Duodenal mucosa (tissue), 2 donors: Measurements from ENCODE around the gene IDNK.

ENCODE experiments used
- H3K27ac ChIP-seq: one replicate; pipeline ENCODE4 v1.7.0; 2013; ENCODE audit warnings: low read depth, low read length
- H3K27me3 ChIP-seq, 2 donors: one replicate each; pipeline ENCODE4 v1.7.0; 2013; ENCODE audit warnings: low read length in 2 of 2, control low read depth in 1 of 2; ENCODE audit not compliant: insufficient read depth in 2 of 2, control insufficient read depth in 1 of 2
- H3K36me3 ChIP-seq, 2 donors: one replicate each; pipeline ENCODE4 v1.7.0; 2013; ENCODE audit warnings: low read length in 2 of 2, control low read depth in 1 of 2; ENCODE audit not compliant: insufficient read depth in 2 of 2, control insufficient read depth in 1 of 2
- H3K4me1 ChIP-seq, 2 donors: one replicate each; pipeline ENCODE4 v1.7.0; 2013; ENCODE audit warnings: low read length in 2 of 2, control low read depth in 1 of 2; ENCODE audit not compliant: insufficient read depth in 2 of 2, control insufficient read depth in 1 of 2
- H3K4me3 ChIP-seq, 2 donors: one replicate each; pipeline ENCODE4 v1.7.0; 2013; ENCODE audit warnings: low read length in 2 of 2, low read depth in 1 of 2
- H3K9ac ChIP-seq, 2 donors: one replicate each; pipeline ENCODE4 v1.7.0; 2013; ENCODE audit warnings: low read length in 2 of 2, low read depth in 1 of 2
- H3K9me3 ChIP-seq, 2 donors: one replicate each; pipeline ENCODE4 v1.7.0; 2013; ENCODE audit warnings: low read length in 2 of 2, control low read depth in 1 of 2; ENCODE audit not compliant: control insufficient read depth in 1 of 2

IDNK gene

DNA sequence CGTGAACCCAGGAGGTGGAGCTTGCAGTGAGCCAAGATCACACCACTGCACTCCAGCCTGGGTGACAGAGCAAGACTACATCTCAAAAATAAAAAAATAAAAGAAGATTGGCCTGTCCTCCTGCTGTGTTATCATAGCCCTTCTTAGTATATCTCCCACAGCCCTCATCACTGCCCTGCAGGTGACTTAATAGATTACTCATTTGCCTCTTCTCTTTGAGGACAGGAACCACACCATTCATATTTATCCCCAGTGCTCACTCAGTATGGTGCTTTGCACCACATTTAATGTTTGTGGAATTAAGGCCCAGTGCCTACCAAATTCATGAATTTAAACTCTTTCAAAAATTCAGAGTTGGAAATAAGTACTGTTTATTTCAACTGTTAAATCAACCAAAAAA is 10.3 kb downstream of the IDNK start:
- Histone ChIP-seq H3K9me3 (no peaks in the 10 kb centered on the region), H3K4me3 (no peak overlapping the region), H3K27ac (no peak overlapping the region), H3K9ac (no peak overlapping the region), H3K27me3 (no peaks in the 10 kb centered on the region), H3K4me1 (peaks cover 19 to 27% of the 10 kb centered on the region in 2 donors), H3K36me3 (peaks cover 0 to 7% of the 10 kb centered on the region in 2 donors)

DNA sequence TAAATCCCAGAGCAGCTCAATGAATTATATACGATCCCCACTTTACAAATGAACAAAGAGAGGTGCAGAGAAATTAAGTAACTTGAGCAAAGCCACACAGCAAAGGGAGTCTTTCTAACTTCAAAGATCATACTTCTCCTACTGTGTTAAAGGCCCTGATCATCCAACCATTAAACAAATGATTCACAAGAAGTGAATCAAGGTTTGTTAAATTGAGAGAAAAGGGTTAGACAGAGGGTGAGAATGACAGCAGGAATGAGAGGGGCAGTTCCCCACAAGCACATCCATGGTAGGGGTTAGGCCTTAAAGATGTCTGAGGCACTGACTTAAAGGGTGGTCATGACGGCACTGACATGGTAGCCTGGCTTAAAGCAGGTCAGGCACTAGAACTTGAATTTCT is 10.7 kb downstream of the IDNK start:
- H3K4me3 ChIP-seq = no peak overlapping the region
- H3K9ac ChIP-seq = no peak overlapping the region
- H3K27me3 ChIP-seq = no peaks in the 10 kb centered on the region
- H3K27ac ChIP-seq = no peak overlapping the region
- H3K4me1 ChIP-seq = peaks cover 19 to 27% of the 10 kb centered on the region in 2 donors
- no peaks in the 10 kb centered on the region for H3K9me3 ChIP-seq
- peaks cover 0 to 7% of the 10 kb centered on the region in 2 donors for H3K36me3 ChIP-seq

DNA sequence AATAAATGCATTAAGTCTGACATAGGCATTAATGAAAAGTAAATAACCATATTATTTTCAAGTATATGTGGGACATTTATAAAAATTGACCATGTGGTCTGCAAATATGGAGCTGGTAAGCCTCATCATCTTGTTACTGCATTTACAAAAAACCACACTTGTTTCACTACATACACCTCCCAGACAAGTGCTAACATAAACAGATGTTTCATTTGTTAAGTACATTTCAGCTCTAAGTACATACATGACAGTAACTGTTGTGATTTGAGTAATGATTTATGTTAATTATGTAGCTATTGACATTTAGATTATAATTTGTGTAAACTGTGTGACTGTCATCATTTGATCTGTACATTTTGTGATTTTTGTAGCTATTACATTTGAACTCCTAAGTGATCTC is 13.9 kb downstream of the IDNK start:
- H3K27me3 ChIP-seq = no peaks in the 10 kb centered on the region
- no peak overlapping the region for H3K27ac ChIP-seq
- H3K9me3 ChIP-seq = no peaks in the 10 kb centered on the region
- H3K4me3 ChIP-seq = no peak overlapping the region
- no peaks in the 10 kb centered on the region for H3K36me3 ChIP-seq
- H3K9ac ChIP-seq = no peak overlapping the region
- peaks cover 5 to 9% of the 10 kb centered on the region in 2 donors for H3K4me1 ChIP-seq

DNA sequence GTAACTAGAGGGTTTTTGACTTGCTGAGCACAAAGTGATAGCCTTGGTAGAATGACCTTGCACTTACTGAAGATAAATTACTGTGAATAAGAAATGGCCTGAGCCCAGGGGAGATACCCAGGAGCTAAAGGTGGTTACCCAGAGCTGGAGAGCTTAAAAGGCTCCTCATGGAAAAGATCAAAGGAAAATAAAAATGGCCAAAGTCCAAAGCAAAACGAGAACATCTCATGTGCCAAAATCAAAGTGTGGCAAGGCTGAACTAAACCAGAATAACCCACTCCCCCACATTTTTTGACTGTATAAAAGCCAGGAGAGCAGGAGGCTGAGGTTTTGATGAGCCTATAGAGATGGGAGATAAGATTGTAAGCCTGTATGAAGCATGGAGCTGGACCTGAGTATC is 14.4 kb downstream of the IDNK start:
- no peaks in the 10 kb centered on the region for H3K27me3 ChIP-seq
- peaks cover 5 to 9% of the 10 kb centered on the region in 2 donors for H3K4me1 ChIP-seq
- H3K4me3 ChIP-seq = no peak overlapping the region
- H3K9me3 ChIP-seq = no peaks in the 10 kb centered on the region
- H3K27ac ChIP-seq = no peak overlapping the region
- no peaks in the 10 kb centered on the region for H3K36me3 ChIP-seq
- H3K9ac ChIP-seq = no peak overlapping the region

DNA sequence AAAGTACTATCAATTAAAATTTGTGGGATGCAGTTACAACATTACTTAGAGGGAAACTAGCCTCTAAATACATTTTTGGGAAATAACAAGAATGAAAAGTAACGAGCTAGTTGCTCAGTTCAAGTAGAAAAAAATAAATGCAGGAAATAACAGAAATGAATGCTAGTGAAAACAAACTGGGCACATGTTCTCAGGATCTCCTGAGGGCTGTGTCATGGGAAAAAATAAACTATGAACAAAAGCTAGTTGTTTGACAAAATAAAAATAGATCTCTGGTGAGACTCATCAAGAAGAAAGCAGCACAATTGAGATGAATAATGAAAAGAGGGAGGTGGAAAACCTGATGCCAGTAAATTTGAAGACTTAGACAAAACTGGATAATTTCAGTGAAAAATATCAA is 16.3 kb downstream of the IDNK start:
- H3K27ac ChIP-seq = no peak overlapping the region
- H3K4me3 ChIP-seq = no peak overlapping the region
- no peak overlapping the region for H3K9ac ChIP-seq
- peaks cover 5 to 9% of the 10 kb centered on the region in 2 donors for H3K4me1 ChIP-seq
- peaks cover 0 to 5% of the 10 kb centered on the region in 2 donors for H3K36me3 ChIP-seq
- H3K9me3 ChIP-seq = no peaks in the 10 kb centered on the region
- no peaks in the 10 kb centered on the region for H3K27me3 ChIP-seq

GRCh38 chr9:83642793-83643192 is 19.9 kb downstream of the IDNK start:
- peaks cover 0 to 6% of the 10 kb centered on the region in 2 donors for H3K4me1 ChIP-seq
- H3K36me3 ChIP-seq = peaks cover 0 to 5% of the 10 kb centered on the region in 2 donors
- H3K27me3 ChIP-seq = no peaks in the 10 kb centered on the region
- no peaks in the 10 kb centered on the region for H3K9me3 ChIP-seq
- no peak overlapping the region for H3K27ac ChIP-seq
- no peak overlapping the region for H3K4me3 ChIP-seq
- no peak overlapping the region for H3K9ac ChIP-seq

GRCh38 chr9:83646500-83647239 is 23.7 kb downstream of the IDNK start:
- no peak overlapping the region for H3K9ac ChIP-seq
- no peaks in the 10 kb centered on the region for H3K4me1 ChIP-seq
- no peak overlapping the region for H3K4me3 ChIP-seq
- H3K9me3 ChIP-seq = no peaks in the 10 kb centered on the region
- H3K36me3 ChIP-seq = peaks cover 12 to 17% of the 10 kb centered on the region in 2 donors
- no peak overlapping the region for H3K27ac ChIP-seq
- no peaks in the 10 kb centered on the region for H3K27me3 ChIP-seq

DNA sequence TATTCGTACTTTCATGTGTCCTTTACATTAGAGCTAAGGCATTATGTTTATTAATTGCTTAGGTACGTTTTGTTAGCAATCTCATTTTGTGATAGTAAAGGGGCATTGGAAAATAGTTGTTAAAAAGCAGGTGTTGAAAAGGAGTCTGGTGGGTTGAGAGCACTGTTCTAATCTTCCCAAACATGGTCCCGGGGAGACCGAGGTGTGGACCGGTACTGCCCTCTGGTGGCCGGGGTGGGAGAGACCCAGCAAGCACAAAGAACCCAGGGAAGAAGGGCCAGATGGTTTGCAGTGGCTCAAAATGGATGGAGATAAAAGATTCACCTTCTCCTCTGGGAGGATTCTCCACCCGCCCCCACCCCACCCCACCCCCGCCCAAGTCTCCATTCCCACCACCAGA is 26.1 kb downstream of the IDNK start:
- H3K27ac ChIP-seq = no peak overlapping the region
- H3K36me3 ChIP-seq = peaks cover 21 to 26% of the 10 kb centered on the region in 2 donors
- no peaks in the 10 kb centered on the region for H3K4me1 ChIP-seq
- H3K4me3 ChIP-seq = no peak overlapping the region
- no peaks in the 10 kb centered on the region for H3K27me3 ChIP-seq
- H3K9ac ChIP-seq = no peak overlapping the region
- no peaks in the 10 kb centered on the region for H3K9me3 ChIP-seq

- H3K27me3 ChIP-seq = no peaks in the 10 kb centered on the region
- H3K9me3 ChIP-seq = no peaks in the 10 kb centered on the region
- H3K4me3 ChIP-seq = no peak overlapping the region
- H3K4me1 ChIP-seq = no peaks in the 10 kb centered on the region
- H3K9ac ChIP-seq = no peak overlapping the region
- peaks cover 21 to 30% of the 10 kb centered on the region in 2 donors for H3K36me3 ChIP-seq
- H3K27ac ChIP-seq = no peak overlapping the region
Observed at GRCh38 chr9:83649515-83649914, 26.6 kb downstream of the IDNK start.

GRCh38 chr9:83651558-83651957 is 28.6 kb downstream of the IDNK start:
- H3K9me3 ChIP-seq = no peaks in the 10 kb centered on the region
- H3K4me3 ChIP-seq = no peak overlapping the region
- H3K36me3 ChIP-seq = peaks cover 30 to 43% of the 10 kb centered on the region in 2 donors
- H3K27ac ChIP-seq = no peak overlapping the region
- H3K9ac ChIP-seq = no peak overlapping the region
- H3K27me3 ChIP-seq = no peaks in the 10 kb centered on the region
- H3K4me1 ChIP-seq = no peaks in the 10 kb centered on the region
